ENCODE data around the gene EBLN1.
A peak's percentile ranks its signal among the peaks of the same experiment; 100 is the strongest.
"Not testable (repeated sequence)": the region's sequence is repeated elsewhere in the genome, so short reads cannot be mapped to it uniquely, and the experiment has no call there.

Gene EBLN1

GRCh38 chr10:22244001-22244400 is 26.2 kb upstream of the EBLN1 start:
- no peak overlapping the region for H3K27ac Mint-ChIP-seq

GRCh38 chr10:22243321-22243720 is 25.5 kb upstream of the EBLN1 start:
- no peak for ATAC-seq
- Mint-ChIP-seq H3K27ac (no peak overlapping the region), H3K4me1 (peaks cover 19% of the 10 kb centered on the region), H3K4me3 (no peak overlapping the region), H3K36me3 (no peaks in the 10 kb centered on the region), H3K9me3 (peaks cover 4% of the 10 kb centered on the region)
- DNase-seq (ENCODE audit: low spot score in 2 of 2), result no peak

More at GRCh38 chr10:22244001-22244400, 26.2 kb upstream of the EBLN1 start:
- Mint-ChIP-seq H3K9me3 (peaks cover 4% of the 10 kb centered on the region), H3K36me3 (no peaks in the 10 kb centered on the region), H3K4me1 (peaks cover 19% of the 10 kb centered on the region), H3K4me3 (no peak overlapping the region)
- ATAC-seq (no peak), DNase-seq (ENCODE audit: low spot score in 2 of 2) (no peak)

GRCh38 chr10:22231260-22231659 is 13.4 kb upstream of the EBLN1 start:
- H3K36me3 Mint-ChIP-seq, result peaks cover 25% of the 10 kb centered on the region
- no peaks in the 10 kb centered on the region for H3K9me3 Mint-ChIP-seq
- no peak for DNase-seq (ENCODE audit: low spot score in 2 of 2)
- H3K4me3 Mint-ChIP-seq, result peak overlapping the region; percentile 75
- ATAC-seq, result no peak
- peaks cover 22% of the 10 kb centered on the region for H3K4me1 Mint-ChIP-seq
- no peak overlapping the region for H3K27ac Mint-ChIP-seq

GRCh38 chr10:22230158-22230833 is 12.5 kb upstream of the EBLN1 start:
- H3K9me3 Mint-ChIP-seq, result no peaks in the 10 kb centered on the region
- peaks cover 25% of the 10 kb centered on the region for H3K36me3 Mint-ChIP-seq
- peak overlapping the region; percentile 75 for H3K4me3 Mint-ChIP-seq
- no peak for DNase-seq (ENCODE audit: low spot score in 2 of 2)
- H3K27ac Mint-ChIP-seq, result peak overlapping the region; percentile 100
- peaks cover 22% of the 10 kb centered on the region for H3K4me1 Mint-ChIP-seq
- peak; percentile 52 for ATAC-seq

GRCh38 chr10:22229802-22230157 is 12.0 kb upstream of the EBLN1 start:
- Mint-ChIP-seq H3K4me1 (peaks cover 22% of the 10 kb centered on the region), H3K4me3 (peak overlapping the region; percentile 75), H3K9me3 (no peaks in the 10 kb centered on the region), H3K27ac (peak overlapping the region; percentile 100), H3K36me3 (peaks cover 25% of the 10 kb centered on the region)
- DNase-seq (ENCODE audit: low spot score in 2 of 2), result no peak
- no peak for ATAC-seq

- Mint-ChIP-seq H3K9me3 (no peaks in the 10 kb centered on the region), H3K36me3 (peaks cover 25% of the 10 kb centered on the region), H3K4me1 (peaks cover 22% of the 10 kb centered on the region), H3K4me3 (peak overlapping the region; percentile 75), H3K27ac (peak overlapping the region; percentile 100)
- DNase-seq (ENCODE audit: low spot score in 2 of 2) (peak; percentile 88 to 95), ATAC-seq (peak; percentile 94)
These were observed 11.4 kb upstream of the EBLN1 start for GRCh38 chr10:22228943-22229801.

GRCh38 chr10:22228167-22228938 is 10.5 kb upstream of the EBLN1 start:
- no peak for ATAC-seq
- peak overlapping the region; percentile 100 for H3K27ac Mint-ChIP-seq
- H3K4me1 Mint-ChIP-seq, result peaks cover 22% of the 10 kb centered on the region
- H3K4me3 Mint-ChIP-seq, result peak overlapping the region; percentile 75
- no peak for DNase-seq (ENCODE audit: low spot score in 2 of 2)
- no peaks in the 10 kb centered on the region for H3K9me3 Mint-ChIP-seq
- H3K36me3 Mint-ChIP-seq, result peaks cover 25% of the 10 kb centered on the region

- peaks cover 28% of the 10 kb centered on the region for H3K4me1 Mint-ChIP-seq
- H3K36me3 Mint-ChIP-seq, result peaks cover 25% of the 10 kb centered on the region
- DNase-seq (ENCODE audit: low spot score in 2 of 2) (no peak), ATAC-seq (no peak)
- no peak overlapping the region for H3K4me3 Mint-ChIP-seq
- H3K9me3 Mint-ChIP-seq, result no peaks in the 10 kb centered on the region
- no peak overlapping the region for H3K27ac Mint-ChIP-seq
These were observed 8.8 kb upstream of the EBLN1 start for GRCh38 chr10:22226599-22226998.

GRCh38 chr10:22222236-22223190 is 4.7 kb upstream of the EBLN1 start:
- Mint-ChIP-seq H3K27ac (no peak overlapping the region), H3K9me3 (no peaks in the 10 kb centered on the region), H3K36me3 (no peaks in the 10 kb centered on the region), H3K4me3 (no peak overlapping the region), H3K4me1 (peaks cover 11% of the 10 kb centered on the region)
- ATAC-seq (peak; percentile 83), DNase-seq (ENCODE audit: low spot score in 2 of 2) (no peak)

GRCh38 chr10:22219308-22219707 is 1.5 kb upstream of the EBLN1 start:
- Mint-ChIP-seq H3K27ac (no peak overlapping the region), H3K4me1 (peaks cover 11% of the 10 kb centered on the region), H3K9me3 (no peaks in the 10 kb centered on the region), H3K4me3 (no peak overlapping the region), H3K36me3 (no peaks in the 10 kb centered on the region)
- ATAC-seq, result peak; percentile 59
- no peak for DNase-seq (ENCODE audit: low spot score in 2 of 2)

GRCh38 chr10:22218448-22218847 is 633 bp upstream of the EBLN1 start:
- peaks cover 11% of the 10 kb centered on the region for H3K4me1 Mint-ChIP-seq
- no peaks in the 10 kb centered on the region for H3K9me3 Mint-ChIP-seq
- no peak for DNase-seq (ENCODE audit: low spot score in 2 of 2)
- H3K36me3 Mint-ChIP-seq, result no peaks in the 10 kb centered on the region
- no peak for ATAC-seq
- no peak overlapping the region for H3K4me3 Mint-ChIP-seq
- no peak overlapping the region for H3K27ac Mint-ChIP-seq

- not testable (repeated sequence) for H3K4me1 Mint-ChIP-seq; H3K4me3 Mint-ChIP-seq; ATAC-seq; H3K36me3 Mint-ChIP-seq; H3K27ac Mint-ChIP-seq; DNase-seq (ENCODE audit: low spot score in 2 of 2); H3K9me3 Mint-ChIP-seq
These were observed 731 bp downstream of the EBLN1 start for GRCh38 chr10:22217084-22217483.

GRCh38 chr10:22210267-22210666 is 7.5 kb downstream of the EBLN1 start:
- Mint-ChIP-seq H3K4me1 (no peaks in the 10 kb centered on the region), H3K27ac (no peak overlapping the region), H3K4me3 (no peak overlapping the region), H3K9me3 (no peaks in the 10 kb centered on the region), H3K36me3 (no peaks in the 10 kb centered on the region)
- no peak for ATAC-seq
- no peak for DNase-seq (ENCODE audit: low spot score in 2 of 2)

- ATAC-seq (no peak), DNase-seq (ENCODE audit: low spot score in 2 of 2) (no peak)
- Mint-ChIP-seq H3K27ac (no peak overlapping the region), H3K4me3 (no peak overlapping the region), H3K36me3 (no peaks in the 10 kb centered on the region), H3K9me3 (no peaks in the 10 kb centered on the region), H3K4me1 (no peaks in the 10 kb centered on the region)
These were observed 23.9 kb downstream of the EBLN1 start for GRCh38 chr10:22193945-22194344.

Data from stimulated activated effector memory CD8-positive, alpha-beta T cell treated with anti-CD3 and anti-CD28 coated beads, Interleukin-12 subunit alpha, Interleukin-12 subunit beta, amount 100 ng/mL, for 72 hours (primary cell).